GM12864 (cell line): ENCODE measurements around the gene DIP2C.
"Not testable (repeated sequence)": the region's sequence is repeated elsewhere in the genome, so short reads cannot be mapped to it uniquely, and the experiment has no call there.

Experiments
- DNase-seq: peaks from one replicate; pipeline ENCODE4 v3.0.0-alpha.2; 2011; ENCODE audit warnings: low read depth
- H3K4me3 ChIP-seq: 2 replicates; pipeline ENCODE4 v1.5.1; 2011; ENCODE audit warnings: mild to moderate bottlenecking, low read depth, low read length, control low read depth
- TF ChIP-seq, protein P1 (sequence below): IDR thresholded peaks from 2 replicates; pipeline ENCODE4 v1.5.1; 2011; ENCODE audit warnings: low read depth, mild to moderate bottlenecking, moderate library complexity, low read length, control low read depth, inconsistent platforms; ENCODE audit errors: missing control alignments

The DIP2C gene

DNA sequence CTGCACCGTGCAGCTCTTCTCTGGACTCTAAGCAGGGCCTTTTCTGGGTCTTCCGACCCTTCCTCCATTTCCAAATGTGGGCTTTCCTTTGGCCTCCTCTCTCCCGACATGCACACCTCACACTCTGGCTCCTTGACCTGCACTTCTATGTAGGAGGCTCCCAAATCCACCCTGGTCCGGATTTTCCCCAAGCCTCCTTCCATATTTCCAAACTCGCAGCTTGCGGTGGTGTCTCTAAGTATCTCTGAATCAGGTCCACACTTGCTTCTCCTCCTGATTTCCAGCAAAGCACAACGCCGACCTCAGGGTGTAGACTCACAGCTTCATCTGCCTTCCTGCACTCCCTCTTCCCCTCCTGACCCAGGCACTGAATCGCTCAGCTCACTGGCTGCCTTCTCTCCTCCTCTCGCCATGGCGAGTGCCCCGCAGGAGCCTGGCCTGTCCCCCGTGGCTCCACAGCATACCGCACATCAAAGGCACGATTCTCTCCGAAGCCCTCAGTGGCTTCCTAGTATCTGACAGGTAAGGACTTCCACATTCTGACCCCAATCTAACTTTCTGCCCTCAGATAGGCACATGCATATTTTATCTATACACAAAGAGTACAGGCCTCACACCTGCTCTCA is 27.8 kb downstream of the DIP2C start:
- H3K4me3 ChIP-seq, result no peak overlapping the region
- TF ChIP-seq, protein P1, sequence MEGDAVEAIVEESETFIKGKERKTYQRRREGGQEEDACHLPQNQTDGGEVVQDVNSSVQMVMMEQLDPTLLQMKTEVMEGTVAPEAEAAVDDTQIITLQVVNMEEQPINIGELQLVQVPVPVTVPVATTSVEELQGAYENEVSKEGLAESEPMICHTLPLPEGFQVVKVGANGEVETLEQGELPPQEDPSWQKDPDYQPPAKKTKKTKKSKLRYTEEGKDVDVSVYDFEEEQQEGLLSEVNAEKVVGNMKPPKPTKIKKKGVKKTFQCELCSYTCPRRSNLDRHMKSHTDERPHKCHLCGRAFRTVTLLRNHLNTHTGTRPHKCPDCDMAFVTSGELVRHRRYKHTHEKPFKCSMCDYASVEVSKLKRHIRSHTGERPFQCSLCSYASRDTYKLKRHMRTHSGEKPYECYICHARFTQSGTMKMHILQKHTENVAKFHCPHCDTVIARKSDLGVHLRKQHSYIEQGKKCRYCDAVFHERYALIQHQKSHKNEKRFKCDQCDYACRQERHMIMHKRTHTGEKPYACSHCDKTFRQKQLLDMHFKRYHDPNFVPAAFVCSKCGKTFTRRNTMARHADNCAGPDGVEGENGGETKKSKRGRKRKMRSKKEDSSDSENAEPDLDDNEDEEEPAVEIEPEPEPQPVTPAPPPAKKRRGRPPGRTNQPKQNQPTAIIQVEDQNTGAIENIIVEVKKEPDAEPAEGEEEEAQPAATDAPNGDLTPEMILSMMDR, result no peak
- DNase-seq, result no peak

DNA sequence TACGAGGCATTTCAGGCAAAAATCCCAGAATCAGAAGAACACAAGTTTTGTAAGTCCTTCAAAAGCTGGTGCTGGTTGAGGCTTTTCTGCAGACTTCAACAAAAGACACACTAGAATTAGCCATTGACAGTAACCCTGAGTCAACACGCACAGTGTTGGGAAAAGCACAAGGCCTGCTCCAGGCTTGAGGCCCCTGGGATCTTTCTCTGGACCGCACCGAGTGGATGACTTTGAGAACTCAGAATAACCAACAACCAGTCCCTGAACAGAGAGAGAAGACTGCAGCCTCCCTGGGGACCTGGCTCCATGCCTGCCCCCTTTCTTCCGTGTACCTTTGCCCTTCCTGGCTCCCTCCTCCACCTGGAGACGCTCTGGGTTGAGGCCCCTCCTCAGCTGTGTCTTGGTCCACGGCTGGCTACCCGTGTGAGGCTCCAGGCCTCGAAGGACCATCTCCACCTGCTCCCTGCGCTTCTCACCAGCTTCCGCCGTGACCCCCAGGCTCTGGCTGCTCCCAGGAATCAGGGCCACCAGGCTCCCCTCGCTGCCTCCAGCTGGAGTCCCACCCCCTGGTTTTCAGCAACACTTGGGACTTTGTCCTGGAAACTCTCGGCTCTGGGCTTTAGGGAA is 28.4 kb downstream of the DIP2C start:
- TF ChIP-seq, protein P1, result no peak
- DNase-seq, result no peak

DNA sequence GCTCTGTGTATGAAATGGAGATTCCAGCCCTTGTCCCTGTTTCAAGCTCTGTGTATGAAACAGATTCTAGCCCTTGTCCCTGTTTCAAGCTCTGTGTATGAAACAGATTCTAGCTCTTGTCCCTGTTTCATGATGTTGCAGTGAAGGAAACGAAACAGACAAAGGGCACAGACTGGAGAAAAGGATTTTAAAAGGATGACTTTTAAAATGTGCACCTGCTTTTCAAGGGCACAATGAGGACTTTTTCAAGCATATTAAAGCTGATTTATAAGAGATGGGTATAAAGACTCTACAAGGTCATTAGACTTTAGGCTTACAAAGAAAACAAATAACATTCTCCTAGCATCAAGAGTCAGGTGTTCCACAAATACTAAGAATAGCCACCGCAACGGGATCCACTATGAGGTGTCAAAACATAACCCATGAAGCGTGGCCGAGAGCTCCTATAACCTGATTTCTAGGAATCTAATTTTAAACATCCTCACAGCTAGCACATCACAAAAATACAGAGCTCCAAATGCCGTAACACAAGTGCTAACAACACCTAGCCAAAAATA is 29.0 kb downstream of the DIP2C start:
- no peak for DNase-seq
- TF ChIP-seq, protein P1, result no peak
- no peak overlapping the region for H3K4me3 ChIP-seq

More for the DNA sequence above, 28.4 kb downstream of the DIP2C start:
- H3K4me3 ChIP-seq, result no peak overlapping the region

DNA sequence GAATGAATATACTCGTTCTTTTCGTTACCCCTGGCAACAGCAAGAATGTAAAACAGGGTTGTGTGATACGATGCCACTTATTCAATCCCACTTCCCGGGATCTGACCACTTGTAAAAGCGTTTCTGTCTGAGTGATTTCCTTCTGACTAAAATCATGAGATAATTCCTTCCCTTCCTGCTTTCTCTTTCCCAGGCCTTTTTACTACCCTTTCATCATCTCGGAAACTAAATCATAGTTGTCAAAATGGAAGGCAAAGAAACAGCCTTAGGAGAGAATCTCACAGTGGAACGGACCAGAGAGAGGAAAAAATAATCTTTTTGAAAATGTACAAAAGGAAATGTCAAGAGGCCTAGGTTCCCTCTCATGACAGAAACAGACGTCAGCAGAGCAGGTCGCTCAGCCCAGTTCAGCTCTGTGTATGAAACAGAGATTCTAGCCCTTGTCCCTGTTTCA is 29.8 kb downstream of the DIP2C start:
- H3K4me3 ChIP-seq, result no peak overlapping the region
- DNase-seq, result peak; percentile 5
- TF ChIP-seq, protein P1, result no peak

DNA sequence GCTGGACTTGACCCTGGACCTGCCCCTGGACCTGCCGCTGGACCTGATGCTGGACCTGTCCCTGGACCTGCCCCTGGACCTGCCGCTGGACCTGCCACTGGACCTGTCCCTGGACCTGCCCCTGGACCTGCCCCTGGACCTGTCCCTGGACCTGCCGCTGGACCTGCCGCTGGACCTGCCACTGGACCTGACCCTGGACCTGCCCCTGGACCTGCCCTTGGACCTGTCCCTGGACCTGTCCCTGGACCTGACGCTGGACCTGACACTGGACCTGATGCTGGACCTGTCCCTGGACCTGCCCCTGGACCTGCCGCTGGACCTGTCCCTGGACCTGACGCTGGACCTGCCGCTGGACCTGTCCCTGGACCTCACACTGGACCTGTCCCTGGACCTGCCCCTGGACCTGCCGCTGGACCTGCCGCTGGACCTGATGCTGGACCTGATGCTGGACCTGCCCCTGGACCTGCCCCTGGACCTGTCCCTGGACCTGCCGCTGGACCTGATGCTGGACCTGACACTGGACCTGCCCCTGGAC is 31.6 kb downstream of the DIP2C start:
- H3K4me3 ChIP-seq, result not testable (repeated sequence)

DNA sequence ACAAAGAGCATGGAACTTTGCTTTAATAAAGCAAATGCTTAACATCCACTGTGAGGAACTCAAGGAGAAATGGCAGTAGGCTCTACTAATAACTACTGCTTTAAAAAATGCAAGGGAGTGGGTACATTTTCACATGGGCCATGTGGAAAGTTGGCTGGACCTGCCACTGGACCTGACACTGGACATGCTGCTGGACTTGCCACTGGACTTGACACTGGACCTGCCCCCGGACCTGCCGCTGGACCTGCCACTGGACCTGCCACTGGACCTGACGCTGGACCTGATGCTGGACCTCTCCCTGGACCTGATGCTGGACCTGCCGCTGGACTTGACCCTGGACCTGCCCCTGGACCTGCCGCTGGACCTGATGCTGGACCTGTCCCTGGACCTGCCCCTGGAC is 32.6 kb downstream of the DIP2C start:
- TF ChIP-seq, protein P1, result no peak
- no peak for DNase-seq
- no peak overlapping the region for H3K4me3 ChIP-seq

More for the DNA sequence above, 31.6 kb downstream of the DIP2C start:
- not testable (repeated sequence) for DNase-seq

DNA sequence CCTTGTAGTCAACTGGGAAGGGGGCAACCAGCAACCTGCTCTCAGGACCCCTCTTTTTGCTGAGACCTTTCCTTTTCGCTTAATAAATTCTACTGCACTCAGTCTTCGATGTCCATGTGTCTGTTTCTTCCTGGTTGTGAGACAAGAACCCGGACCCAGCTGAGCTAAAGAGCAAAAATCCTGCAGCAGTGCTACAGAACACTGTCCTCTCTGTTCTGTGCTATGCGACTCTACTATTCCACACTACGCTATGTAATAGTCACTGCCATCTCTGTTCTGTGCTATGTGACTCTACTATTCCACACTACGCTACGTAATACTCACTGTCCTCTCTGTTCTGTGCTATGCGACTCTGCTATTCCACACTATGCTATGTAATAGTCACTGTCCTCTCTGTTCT is 34.3 kb downstream of the DIP2C start:
- no peak for DNase-seq
- no peak overlapping the region for H3K4me3 ChIP-seq
- TF ChIP-seq, protein P1, result no peak
